ENCODE results near the gene GSE1.
"Not testable (repeated sequence)": the region's sequence is repeated elsewhere in the genome, so short reads cannot be mapped to it uniquely, and the experiment has no call there.

The GSE1 gene

DNA sequence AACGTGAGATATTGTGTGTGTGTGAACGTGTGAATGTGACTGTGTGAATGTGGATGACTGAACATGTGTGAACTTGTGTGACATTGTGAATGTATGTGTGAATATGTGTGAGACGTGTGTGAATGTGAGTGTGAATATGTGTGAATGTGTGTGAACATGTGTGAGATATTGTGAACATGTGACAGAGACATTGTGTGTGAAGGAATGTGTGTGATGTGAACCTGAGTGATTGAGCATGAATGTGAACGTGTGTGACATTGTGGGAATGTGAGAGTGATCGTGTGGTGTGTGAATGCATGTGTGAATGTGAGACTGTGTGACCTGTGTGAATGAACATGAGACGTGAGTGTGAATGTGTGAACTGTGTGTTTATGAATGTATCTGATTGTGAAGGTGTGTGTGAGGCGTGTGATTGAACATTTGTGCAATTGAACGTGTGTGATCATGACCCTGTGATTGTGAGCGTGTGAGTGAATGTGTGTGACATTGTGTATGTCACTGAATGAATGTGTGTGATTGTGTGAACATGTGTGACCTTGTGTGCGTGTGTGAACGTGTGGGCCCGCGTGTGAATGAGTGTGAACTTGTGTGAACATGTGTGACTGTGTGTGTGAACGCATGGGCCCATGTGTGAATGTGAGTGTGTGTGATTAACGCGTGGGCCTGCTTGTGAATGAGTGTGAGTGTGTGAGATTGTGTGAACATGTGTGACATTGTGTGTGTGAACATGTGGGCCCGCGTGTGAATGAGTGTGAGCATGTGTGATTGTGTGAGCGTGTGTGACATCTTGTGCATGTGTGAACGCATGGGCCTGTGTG, 23.2 kb upstream of the GSE1 start:
- FAIRE-seq = no peak

GRCh38 chr16:85590506-85590832, 22.7 kb upstream of the GSE1 start:
- no peak for FAIRE-seq
- no peak for DNase-seq (ENCODE audit: low spot score)

More for the DNA sequence above, 23.2 kb upstream of the GSE1 start:
- DNase-seq (ENCODE audit: low spot score) = no peak

- no peak for FAIRE-seq
- DNase-seq (ENCODE audit: low spot score) = no peak
These were observed 21.7 kb upstream of the GSE1 start for GRCh38 chr16:85591381-85591780.

- not testable (repeated sequence) for FAIRE-seq; DNase-seq (ENCODE audit: low spot score)
These were observed 20.8 kb upstream of the GSE1 start for GRCh38 chr16:85592277-85592676.

DNA sequence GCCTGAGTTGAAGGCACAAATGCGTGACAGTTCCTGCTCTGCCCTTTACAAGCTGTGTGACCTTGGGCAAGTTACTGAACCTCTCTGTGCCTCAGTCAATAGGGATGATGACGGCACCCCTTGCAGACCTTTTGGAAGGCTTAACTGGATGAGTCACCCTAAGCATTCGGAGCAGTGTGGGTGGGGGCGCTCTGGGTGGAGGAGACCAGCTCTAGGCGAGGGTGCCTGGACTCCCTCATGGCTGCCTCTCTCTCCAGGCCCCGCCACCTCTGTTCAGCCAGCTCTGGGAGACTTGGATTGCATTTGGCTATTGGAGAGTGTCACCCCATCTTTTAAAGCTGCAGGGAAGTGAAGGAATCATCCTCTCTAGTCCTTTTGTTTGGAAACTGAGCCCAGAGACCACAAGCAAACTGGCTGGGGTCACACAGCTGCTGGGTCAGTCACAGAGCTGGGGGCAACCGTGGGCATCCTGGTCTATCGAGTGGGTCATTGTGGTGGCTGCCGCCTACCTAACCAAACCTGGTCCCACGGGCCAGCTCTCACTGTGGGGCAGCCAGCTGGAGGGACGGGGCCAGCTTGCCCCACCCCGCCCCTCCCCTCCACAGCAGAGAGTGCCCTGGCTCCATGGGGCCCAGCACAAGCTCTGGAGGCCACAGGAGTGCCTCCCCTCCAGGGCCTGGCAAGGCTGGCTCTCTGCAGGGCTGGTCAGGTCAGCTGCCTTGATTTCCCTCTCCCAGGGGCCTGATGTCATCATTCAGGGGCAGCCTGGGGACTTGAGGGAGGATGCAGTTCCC, 20.2 kb upstream of the GSE1 start:
- no peak for DNase-seq (ENCODE audit: low spot score)
- FAIRE-seq = no peak

- no peak for FAIRE-seq
- DNase-seq (ENCODE audit: low spot score) = no peak
These were observed 19.5 kb upstream of the GSE1 start for GRCh38 chr16:85593494-85594221.

DNA sequence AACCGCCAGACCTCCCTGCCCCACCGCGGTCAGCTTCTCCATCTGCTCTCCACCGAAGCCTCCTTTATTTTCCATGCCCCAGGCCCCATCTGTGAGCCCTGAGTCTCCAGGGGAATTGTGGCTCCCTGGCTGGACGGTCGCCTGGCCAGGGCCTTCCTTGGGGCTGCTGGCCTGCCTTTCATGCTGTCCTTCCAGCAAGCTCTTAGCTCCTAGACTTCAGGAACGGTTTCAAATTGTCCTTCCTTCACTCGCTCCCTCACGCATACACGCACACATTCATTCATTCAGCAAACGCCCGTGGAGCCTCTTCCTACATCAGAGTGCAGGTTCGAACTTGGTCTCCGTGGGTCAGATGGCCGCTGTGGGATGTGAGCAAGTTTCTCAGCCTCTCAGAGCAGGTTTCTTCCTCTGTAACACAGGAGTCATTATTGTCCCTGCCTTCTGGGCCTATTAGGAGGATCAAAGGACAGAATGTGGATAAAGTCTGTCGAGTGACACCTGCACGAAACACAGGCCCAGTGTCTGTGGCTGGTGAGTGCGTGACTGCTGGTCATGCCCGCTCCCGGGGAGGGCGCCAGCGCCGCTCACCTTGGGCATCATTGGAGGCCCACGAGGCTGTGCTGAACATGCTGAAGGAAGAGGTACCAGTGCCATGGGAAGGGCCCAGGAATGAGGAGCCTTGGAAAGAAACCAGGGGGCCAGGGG, 18.7 kb upstream of the GSE1 start:
- no peak for DNase-seq (ENCODE audit: low spot score)
- FAIRE-seq = no peak

DNA sequence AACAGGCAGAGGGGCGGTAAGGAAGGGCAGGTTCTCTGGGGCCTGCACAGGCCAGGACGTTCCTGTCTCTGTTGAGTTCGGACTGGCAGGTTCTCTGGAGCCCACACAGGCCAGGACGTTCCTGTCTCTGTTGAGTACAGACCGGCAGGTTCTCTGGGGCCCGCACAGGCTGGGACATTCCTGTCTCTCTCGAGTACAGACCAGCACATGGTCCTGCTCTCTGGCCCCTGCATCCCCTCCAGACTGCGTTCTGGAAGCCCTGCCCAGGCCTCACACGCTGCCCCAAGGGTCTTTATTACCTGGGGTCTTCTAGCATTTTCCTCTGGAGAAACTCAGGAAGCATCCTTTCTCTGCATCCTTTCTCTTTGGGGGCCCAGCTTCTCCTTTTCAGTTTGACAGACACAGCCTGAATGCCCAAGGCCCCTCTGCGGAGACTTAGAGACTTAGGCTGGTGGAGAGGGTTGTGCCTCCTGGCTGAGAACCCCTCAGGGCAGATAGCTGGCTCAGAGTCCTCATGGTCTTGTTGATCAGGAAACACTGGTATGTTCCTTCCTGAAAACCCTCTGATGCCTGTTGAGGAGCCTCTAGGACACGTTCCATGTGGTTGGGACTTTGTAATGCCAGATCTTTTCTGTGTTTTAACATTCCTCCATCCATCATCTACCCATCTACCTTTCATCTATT, 18.0 kb upstream of the GSE1 start:
- FAIRE-seq (no peak), DNase-seq (ENCODE audit: low spot score) (no peak)

- FAIRE-seq = no peak
- no peak for DNase-seq (ENCODE audit: low spot score)
These were observed 17.2 kb upstream of the GSE1 start for GRCh38 chr16:85595812-85596502.

DNA sequence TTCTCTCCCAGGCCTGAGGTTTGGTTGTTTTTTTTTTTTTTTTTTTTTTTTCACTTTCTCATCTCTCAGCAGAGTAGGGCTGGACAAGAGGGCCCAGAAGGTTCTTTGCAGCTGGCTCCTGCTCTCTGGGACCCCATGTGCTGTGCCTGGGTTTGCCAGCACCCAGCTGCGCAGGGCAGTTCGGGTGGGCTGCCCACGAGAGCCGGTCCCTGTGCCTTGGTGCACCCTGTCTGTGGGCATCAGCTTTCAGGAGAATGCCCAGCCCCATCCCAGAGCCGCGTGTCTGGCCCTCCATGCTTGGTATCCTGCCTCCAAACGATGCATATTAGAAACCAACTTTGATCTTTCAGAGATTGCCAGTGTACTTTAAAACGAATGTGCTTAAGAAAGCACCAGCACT, 15.0 kb upstream of the GSE1 start:
- DNase-seq (ENCODE audit: low spot score) (no peak), FAIRE-seq (no peak)

- DNase-seq (ENCODE audit: low spot score) = no peak
These were observed 13.0 kb upstream of the GSE1 start for GRCh38 chr16:85600078-85600477.

DNA sequence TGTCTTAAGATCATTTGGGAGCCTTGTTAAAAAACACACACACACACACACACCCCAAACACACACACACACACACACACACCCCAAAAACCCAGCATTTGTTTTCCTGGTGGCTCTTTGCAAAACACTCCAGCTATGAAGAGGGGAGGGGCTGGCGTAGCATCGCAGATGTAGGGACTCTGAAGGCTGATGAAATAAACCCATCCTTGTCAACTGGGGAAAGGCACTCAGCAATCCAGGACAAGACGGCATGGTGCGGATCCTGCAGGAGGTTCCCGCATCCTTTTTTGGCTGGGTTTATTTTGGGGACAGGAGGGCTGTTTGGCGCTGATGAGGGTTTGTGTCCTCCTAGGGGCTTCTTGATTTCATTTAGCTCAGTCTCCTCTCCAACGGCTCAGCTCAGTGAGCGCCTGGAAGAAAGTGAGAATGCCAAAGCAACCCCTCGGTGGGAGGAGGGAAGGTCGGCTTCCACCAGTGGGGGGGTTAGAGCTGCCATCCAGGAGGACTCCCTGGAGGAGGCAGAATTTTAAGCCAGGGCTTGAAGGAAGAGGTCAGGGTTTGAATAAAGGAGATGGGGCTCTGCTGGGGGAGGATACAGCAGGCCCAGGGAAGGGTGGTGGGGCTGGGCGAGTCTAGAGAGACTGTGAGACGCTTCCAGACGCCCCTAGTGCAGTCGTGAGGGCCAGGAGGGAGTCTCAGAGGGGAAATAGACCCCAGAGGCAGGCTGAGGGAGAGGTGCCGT, 12.4 kb upstream of the GSE1 start:
- no peak for DNase-seq (ENCODE audit: low spot score)
- FAIRE-seq = no peak

More at GRCh38 chr16:85600078-85600477, 13.0 kb upstream of the GSE1 start:
- FAIRE-seq = no peak

DNA sequence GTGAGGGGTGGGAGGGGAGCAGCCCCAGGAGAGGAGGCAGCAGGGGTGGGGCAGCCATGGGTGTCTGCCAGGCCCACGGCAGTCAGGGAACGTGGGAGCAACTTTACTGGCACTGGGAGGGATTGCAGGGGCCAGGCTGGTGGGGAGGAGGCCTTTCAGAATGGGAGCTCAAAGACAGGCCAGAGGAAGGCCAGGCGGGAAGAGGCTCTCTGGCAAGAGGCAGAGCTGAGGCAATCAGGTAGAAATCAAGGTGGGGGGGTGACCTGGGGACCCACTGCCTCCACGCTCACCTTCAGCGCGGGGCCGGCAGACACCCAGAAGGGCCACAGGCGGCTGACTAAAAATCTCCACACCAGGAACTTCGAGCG, 11.9 kb upstream of the GSE1 start:
- DNase-seq (ENCODE audit: low spot score) = no peak
- no peak for FAIRE-seq

- no peak for FAIRE-seq
- no peak for DNase-seq (ENCODE audit: low spot score)
These were observed 11.3 kb upstream of the GSE1 start for GRCh38 chr16:85601730-85602401.

- no peak for FAIRE-seq
- no peak for DNase-seq (ENCODE audit: low spot score)
These were observed 10.5 kb upstream of the GSE1 start for GRCh38 chr16:85602402-85603202.

GRCh38 chr16:85603203-85603755, 9.8 kb upstream of the GSE1 start:
- DNase-seq (ENCODE audit: low spot score) (no peak), FAIRE-seq (no peak)

- FAIRE-seq (no peak), DNase-seq (ENCODE audit: low spot score) (no peak)
These were observed 8.9 kb upstream of the GSE1 start for GRCh38 chr16:85604145-85604705.

All from RCC 7860 (cell line).